Smooth muscle cell of the brain vasculature (primary cell): ENCODE data around the gene SDR42E1.

ENCODE experiments used
- DNase-seq: peaks from one replicate; pipeline ENCODE4 v3.0.0-alpha.2; 2012; ENCODE audit warnings: low read depth, low spot score

Gene SDR42E1

DNA sequence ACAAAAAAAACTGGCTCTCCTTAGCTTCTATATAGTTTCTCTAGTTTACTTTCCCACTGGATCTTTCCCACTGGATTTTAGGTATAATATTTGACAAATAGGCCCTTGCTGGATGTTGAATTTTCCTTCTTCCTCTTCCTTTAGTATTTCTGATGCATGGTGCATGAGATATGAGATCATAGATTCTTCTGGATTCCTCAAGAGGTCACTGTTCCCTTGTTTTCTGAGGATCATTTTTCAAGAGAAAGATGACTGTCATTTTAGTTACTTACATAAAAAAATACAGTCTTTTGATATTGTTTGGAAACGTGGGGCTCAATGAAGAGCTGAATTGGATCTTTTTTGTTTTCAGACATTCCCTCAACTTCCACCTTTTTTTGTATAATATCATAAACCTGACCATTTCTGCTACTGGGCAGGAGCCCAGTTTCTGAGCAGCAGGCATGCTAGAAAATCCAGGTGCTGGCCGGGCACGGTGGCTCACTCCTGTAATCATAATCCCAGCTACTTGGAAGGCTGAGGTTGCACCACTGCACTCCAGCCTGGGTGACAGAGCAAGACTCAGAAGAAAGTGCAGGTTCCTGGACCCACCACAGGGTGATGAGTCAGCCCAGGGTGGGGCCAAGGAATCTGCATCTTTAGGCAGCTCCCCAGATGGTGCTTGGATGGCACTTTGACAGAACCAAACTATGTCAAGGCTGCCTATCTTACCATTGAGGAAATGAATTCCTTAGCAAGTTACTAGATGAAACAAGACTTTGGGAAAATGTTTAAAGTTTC, 70.3 kb downstream of the SDR42E1 start:
- DNase-seq = peak; percentile 12

DNA sequence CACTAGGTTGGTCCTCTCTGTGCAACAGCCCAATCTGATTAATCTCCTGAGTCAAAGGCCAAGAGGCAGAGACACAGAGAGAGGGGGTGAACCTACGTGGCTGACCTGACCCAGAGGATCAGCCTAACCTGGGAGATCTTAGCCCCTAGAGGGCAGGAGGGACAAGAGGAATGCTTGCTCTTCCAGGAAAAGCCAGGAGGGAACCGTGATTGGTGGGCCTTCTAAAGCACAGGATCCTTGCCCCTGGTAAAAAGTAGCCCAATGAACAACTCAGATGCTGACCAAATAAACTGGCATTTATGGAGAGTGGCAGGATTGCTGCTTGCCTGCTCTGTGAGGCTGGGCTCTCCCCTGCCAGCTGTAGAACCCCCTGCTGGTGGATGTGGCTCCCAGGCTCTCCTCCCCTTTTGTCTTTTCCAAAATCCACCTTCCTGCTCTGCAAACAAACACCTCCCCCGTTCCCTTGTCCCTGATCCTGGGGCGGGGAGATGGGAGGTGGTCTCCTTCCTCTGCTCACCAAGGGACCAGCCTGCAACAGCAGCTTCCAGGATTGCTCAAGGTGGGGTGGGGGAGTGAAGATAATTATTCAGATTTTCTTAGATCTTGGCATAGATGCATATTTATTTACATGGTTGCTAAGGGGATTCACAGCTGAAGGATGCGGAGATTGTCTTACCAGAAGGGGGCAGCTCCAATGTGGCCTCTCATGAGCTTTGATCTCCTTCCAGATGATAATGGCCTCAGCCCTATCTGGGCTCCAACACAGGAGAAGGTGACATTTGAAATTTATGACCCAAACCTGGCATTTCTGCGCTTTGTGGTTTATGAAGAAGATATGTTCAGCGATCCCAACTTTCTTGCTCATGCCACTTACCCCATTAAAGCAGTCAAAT, 71.9 kb downstream of the SDR42E1 start:
- no peak for DNase-seq
